DND-41 (cell line): ENCODE measurements around the gene SCAMP5.

Source experiments
- ATAC-seq: fragments of 200-7000 bp; cut with Tn5 transposase; 3 replicates; pipeline ENCODE4 v1.9.1; 2021; ENCODE audit warnings: low read depth; ENCODE audit not compliant: insufficient read depth
- DNase-seq: peaks from one replicate; pipeline ENCODE4 v3.0.0-alpha.2; 2020
- H2AFZ ChIP-seq: 2 replicates; pipeline ENCODE4 v1.6.0; 2012; ENCODE audit warnings: low read depth, low read length
- H3K27ac ChIP-seq: 2 replicates; pipeline ENCODE4 v1.5.1; 2012; ENCODE audit warnings: low read length, inconsistent platforms
- H3K27me3 ChIP-seq: fragments of 200-600 bp; sonication (generic); 2 replicates; pipeline ENCODE4 v1.6.0; 2012; ENCODE audit warnings: low read length, mild to moderate bottlenecking, inconsistent platforms; ENCODE audit not compliant: insufficient read depth, poor library complexity
- H3K36me3 ChIP-seq: 2 replicates; pipeline ENCODE4 v1.5.1; 2012; ENCODE audit warnings: low read length, inconsistent platforms; ENCODE audit not compliant: insufficient read depth
- H3K4me1 ChIP-seq: 2 replicates; pipeline ENCODE4 v1.5.1; 2012; ENCODE audit warnings: mild to moderate bottlenecking, low read length; ENCODE audit not compliant: insufficient read depth
- H3K4me2 ChIP-seq: 2 replicates; pipeline ENCODE4 v1.6.0; 2012; ENCODE audit warnings: mild to moderate bottlenecking, moderate library complexity, low read length, inconsistent platforms; ENCODE audit not compliant: insufficient read depth
- H3K4me3 ChIP-seq, 2 experiments: fragments of 200-600 bp in 1 of 2; shearing (Covaris generic) in 1 of 2; 2 replicates each; pipeline ENCODE4 v1.5.1; 2012 to 2016; ENCODE audit warnings: inconsistent platforms in 2 of 2, low read length in 2 of 2, mild to moderate bottlenecking in 2 of 2, low read depth in 1 of 2, moderate library complexity in 1 of 2
- H3K79me2 ChIP-seq: 2 replicates; pipeline ENCODE4 v1.6.0; 2012; ENCODE audit warnings: low read length, inconsistent platforms; ENCODE audit not compliant: insufficient read depth
- H3K9ac ChIP-seq: 2 replicates; pipeline ENCODE4 v1.6.0; 2012; ENCODE audit warnings: low read depth, mild to moderate bottlenecking, inconsistent platforms, low read length, moderate library complexity
- H3K9me3 ChIP-seq: 2 replicates; pipeline ENCODE4 v1.5.1; 2012; ENCODE audit warnings: low read length, moderate library complexity, mild to moderate bottlenecking, inconsistent platforms; ENCODE audit not compliant: insufficient read depth, severe bottlenecking
- H4K20me1 ChIP-seq: 2 replicates; pipeline ENCODE4 v1.6.0; 2012; ENCODE audit warnings: low read length; ENCODE audit not compliant: insufficient read depth
- EZH2 ChIP-seq: IDR thresholded peaks from 3 replicates; pipeline ENCODE4 v1.6.1; 2012; ENCODE audit warnings: borderline replicate concordance, low read depth, mild to moderate bottlenecking, moderate library complexity, low read length, inconsistent platforms; ENCODE audit not compliant: severe bottlenecking
- TF ChIP-seq, protein P1 (sequence below): IDR thresholded peaks from 2 replicates; pipeline ENCODE4 v1.5.1; 2012; ENCODE audit warnings: borderline replicate concordance, low read length, moderate library complexity, mild to moderate bottlenecking; ENCODE audit not compliant: poor library complexity, severe bottlenecking; ENCODE audit errors: extremely low read depth

SCAMP5 gene

DNA sequence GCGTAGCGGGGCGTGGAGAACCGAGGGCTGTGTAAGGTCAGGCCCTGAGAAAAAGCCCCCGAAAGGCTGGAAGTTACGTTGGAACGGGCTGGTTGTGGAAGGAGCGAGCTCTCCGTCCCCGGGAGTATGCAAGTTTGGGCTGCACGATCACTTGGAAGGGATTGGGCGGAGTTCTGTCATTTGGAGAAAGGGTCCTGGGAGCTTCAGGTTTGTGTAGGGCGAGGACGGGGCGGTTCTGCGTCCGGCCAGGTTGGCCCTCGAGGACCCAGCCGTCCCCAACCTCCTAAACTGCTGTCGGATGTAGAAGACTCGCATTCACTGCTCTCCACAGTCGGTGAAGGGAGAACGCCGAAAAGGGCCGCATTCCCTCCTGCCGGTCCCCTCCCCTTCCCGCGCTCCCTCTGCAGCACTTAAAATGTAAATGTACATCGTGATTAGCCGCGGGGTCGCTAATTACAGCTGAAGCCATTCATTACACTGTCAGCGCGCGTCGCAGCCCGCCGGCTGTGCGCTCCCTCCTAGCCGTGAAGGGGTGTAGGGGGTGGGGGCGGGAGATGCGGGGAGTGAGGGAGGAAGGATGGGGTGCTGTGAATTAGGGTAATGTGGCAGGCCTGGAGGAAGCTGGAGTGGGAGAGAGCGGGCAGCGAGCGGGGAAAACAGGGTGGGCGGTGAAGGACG lies 36.3 kb upstream of the SCAMP5 start:
- H3K36me3 ChIP-seq, result no peaks in the 10 kb centered on the region
- no peak overlapping the region for H3K4me3 ChIP-seq
- TF ChIP-seq EZH2, result no peak
- TF ChIP-seq, protein P1, sequence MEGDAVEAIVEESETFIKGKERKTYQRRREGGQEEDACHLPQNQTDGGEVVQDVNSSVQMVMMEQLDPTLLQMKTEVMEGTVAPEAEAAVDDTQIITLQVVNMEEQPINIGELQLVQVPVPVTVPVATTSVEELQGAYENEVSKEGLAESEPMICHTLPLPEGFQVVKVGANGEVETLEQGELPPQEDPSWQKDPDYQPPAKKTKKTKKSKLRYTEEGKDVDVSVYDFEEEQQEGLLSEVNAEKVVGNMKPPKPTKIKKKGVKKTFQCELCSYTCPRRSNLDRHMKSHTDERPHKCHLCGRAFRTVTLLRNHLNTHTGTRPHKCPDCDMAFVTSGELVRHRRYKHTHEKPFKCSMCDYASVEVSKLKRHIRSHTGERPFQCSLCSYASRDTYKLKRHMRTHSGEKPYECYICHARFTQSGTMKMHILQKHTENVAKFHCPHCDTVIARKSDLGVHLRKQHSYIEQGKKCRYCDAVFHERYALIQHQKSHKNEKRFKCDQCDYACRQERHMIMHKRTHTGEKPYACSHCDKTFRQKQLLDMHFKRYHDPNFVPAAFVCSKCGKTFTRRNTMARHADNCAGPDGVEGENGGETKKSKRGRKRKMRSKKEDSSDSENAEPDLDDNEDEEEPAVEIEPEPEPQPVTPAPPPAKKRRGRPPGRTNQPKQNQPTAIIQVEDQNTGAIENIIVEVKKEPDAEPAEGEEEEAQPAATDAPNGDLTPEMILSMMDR, result no peak
- DNase-seq (no peak), ATAC-seq (no peak)
- H3K9me3 ChIP-seq, result no peaks in the 10 kb centered on the region
- no peaks in the 10 kb centered on the region for H3K79me2 ChIP-seq
- no peaks in the 10 kb centered on the region for H3K4me1 ChIP-seq
- H3K27me3 ChIP-seq, result no peaks in the 10 kb centered on the region
- H3K27ac ChIP-seq, result no peak overlapping the region
- no peak overlapping the region for H2AFZ ChIP-seq
- H3K4me2 ChIP-seq, result no peak overlapping the region
- H3K9ac ChIP-seq, result no peak overlapping the region
- no peaks in the 10 kb centered on the region for H4K20me1 ChIP-seq

GRCh38 chr15:74959586-74959939 lies 35.8 kb upstream of the SCAMP5 start:
- no peak for ATAC-seq
- no peaks in the 10 kb centered on the region for H3K4me1 ChIP-seq
- no peaks in the 10 kb centered on the region for H3K27me3 ChIP-seq
- H3K36me3 ChIP-seq, result no peaks in the 10 kb centered on the region
- H3K4me2 ChIP-seq, result no peak overlapping the region
- no peak overlapping the region for H3K4me3 ChIP-seq
- no peak overlapping the region for H2AFZ ChIP-seq
- no peaks in the 10 kb centered on the region for H3K79me2 ChIP-seq
- H4K20me1 ChIP-seq, result no peaks in the 10 kb centered on the region
- H3K27ac ChIP-seq, result no peak overlapping the region
- TF ChIP-seq, protein P1, result no peak
- TF ChIP-seq EZH2, result no peak
- no peak for DNase-seq
- no peaks in the 10 kb centered on the region for H3K9me3 ChIP-seq
- no peak overlapping the region for H3K9ac ChIP-seq

DNA sequence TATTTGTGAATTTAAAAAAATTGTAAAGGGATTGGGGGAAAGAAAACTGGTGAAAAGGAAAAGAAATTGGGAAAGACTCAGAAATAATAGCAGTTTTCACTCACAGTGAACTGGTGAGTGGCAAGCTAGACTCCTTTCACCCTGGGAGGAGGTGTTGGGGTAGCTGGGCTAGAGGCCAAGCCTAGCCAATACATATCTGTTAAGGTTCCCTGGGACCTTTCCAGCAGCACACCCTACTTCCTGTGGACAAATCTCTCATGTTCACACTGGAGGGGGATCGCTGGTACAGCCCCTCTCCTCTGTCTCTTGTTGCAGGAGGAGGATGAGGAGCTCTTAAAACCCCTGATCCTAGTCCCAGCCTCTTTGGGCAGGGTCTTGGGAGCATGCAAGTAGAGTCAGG lies 35.1 kb upstream of the SCAMP5 start:
- H3K9ac ChIP-seq, result no peak overlapping the region
- H2AFZ ChIP-seq, result no peak overlapping the region
- DNase-seq (no peak), ATAC-seq (no peak)
- H3K36me3 ChIP-seq, result no peaks in the 10 kb centered on the region
- no peak overlapping the region for H3K27ac ChIP-seq
- H3K79me2 ChIP-seq, result no peaks in the 10 kb centered on the region
- H3K9me3 ChIP-seq, result no peaks in the 10 kb centered on the region
- no peaks in the 10 kb centered on the region for H3K4me1 ChIP-seq
- no peaks in the 10 kb centered on the region for H3K27me3 ChIP-seq
- no peak overlapping the region for H3K4me2 ChIP-seq
- no peaks in the 10 kb centered on the region for H4K20me1 ChIP-seq
- H3K4me3 ChIP-seq, result no peak overlapping the region
- no peak for TF ChIP-seq EZH2
- TF ChIP-seq, protein P1, result no peak
